Activated CD4-positive, alpha-beta memory T cell treated with anti-CD3 and anti-CD28 coated beads, Interleukin-2, amount 10 ng/mL, durations not matched to agents 7 days and 5 days (primary cell): Measurements from ENCODE around the gene AVEN. TPM values are rescaled to one million over a fixed set of nuclear protein-coding genes. Genes with fewer than 3 reads are reported as not detected.

Experiments used
- CTCF ChIA-PET: fragments of 350-600 bp; sonication (Branson Sonifier 250); formaldehyde crosslinking; loops from one replicate; lab custom pipeline; 2021; ENCODE audit warnings: antibody characterized with exemption, inconsistent platforms; lab: Charles Lee
- POLR2A ChIA-PET: fragments of 350-600 bp; sonication (Branson Sonifier 250); formaldehyde crosslinking; loops from one replicate; lab custom pipeline; 2021; ENCODE audit warnings: antibody characterized with exemption; lab: Charles Lee
- DNase-seq: peaks from one replicate; pipeline ENCODE4 v3.0.0-alpha.2; 2020
- H3K27ac Mint-ChIP-seq: one replicate; pipeline ENCODE4 v1.8.0; 2021; ENCODE audit warnings: mild to moderate bottlenecking, mixed read lengths
- H3K27me3 Mint-ChIP-seq: one replicate; pipeline ENCODE4 v1.8.0; 2021; ENCODE audit warnings: mixed read lengths
- H3K36me3 Mint-ChIP-seq: one replicate; pipeline ENCODE4 v1.8.0; 2021; ENCODE audit warnings: low read depth, mixed read lengths
- H3K4me1 Mint-ChIP-seq: one replicate; pipeline ENCODE4 v1.8.0; 2021; ENCODE audit warnings: mixed read lengths
- H3K4me3 Mint-ChIP-seq: one replicate; pipeline ENCODE4 v1.8.0; 2021; ENCODE audit warnings: mild to moderate bottlenecking, mixed read lengths
- H3K9me3 Mint-ChIP-seq: one replicate; pipeline ENCODE4 v1.8.0; 2021; ENCODE audit warnings: mixed read lengths
- total RNA-seq, 2 experiments: library from RNA; stranded (reverse); gene quantifications; one replicate each; pipeline ENCODE4 v1.2.3, GENCODE V29; 2021

The AVEN gene
- total RNA-seq, 2 experiments from 2014 or later = 8.9 to 9.7 TPM

DNA sequence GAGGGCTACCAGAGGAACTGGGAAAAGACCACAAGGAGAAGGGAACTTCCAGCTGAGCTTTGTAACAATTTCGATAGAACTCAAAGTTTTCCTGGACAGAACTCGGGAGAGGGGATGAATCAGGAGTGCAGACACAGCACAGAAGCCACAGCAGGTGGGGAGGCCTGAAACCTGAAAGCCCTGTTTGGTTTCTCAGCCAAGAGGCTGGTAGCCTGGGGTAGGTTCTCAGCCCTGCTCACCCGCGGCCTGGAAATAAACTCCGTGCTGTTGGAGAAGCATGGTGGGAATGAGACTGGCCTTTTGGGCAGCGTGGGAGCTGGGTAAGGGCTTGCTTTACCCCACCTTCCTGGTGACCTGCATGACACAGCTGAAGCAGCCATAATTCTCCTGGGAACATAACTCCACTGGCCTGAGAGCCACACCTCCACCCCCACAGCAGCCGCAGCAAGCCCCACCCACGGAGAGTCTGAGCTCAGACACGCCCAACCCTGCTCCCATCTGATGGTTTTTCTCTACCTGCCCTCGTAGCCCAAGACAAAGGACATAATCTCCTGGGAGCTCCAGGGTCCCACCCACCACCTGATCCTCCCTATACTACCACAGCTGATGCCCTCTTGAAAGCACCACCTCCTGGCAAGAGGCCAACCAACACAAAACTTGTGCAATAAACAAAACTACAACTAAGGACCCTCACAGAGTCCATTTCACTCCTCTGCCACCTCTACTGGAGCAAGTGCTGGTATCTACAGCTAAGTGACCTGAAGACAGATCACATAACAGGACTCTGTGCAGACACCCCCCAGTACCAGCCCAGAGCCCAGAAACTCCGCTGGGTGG lies 123.2 kb downstream of the AVEN start:
- no peaks in the 10 kb centered on the region for H3K27me3 Mint-ChIP-seq
- POLR2A ChIA-PET = no interaction called here
- CTCF ChIA-PET = no interaction called here
- no peaks in the 10 kb centered on the region for H3K36me3 Mint-ChIP-seq
- DNase-seq = no peak
- no peak overlapping the region for H3K27ac Mint-ChIP-seq
- H3K4me3 Mint-ChIP-seq = no peak overlapping the region
- H3K4me1 Mint-ChIP-seq = no peaks in the 10 kb centered on the region
- no peaks in the 10 kb centered on the region for H3K9me3 Mint-ChIP-seq

GRCh38 chr15:33913459-33913858 lies 125.5 kb downstream of the AVEN start:
- H3K36me3 Mint-ChIP-seq = no peaks in the 10 kb centered on the region
- no peak overlapping the region for H3K27ac Mint-ChIP-seq
- ChIA-PET CTCF (no interaction called here), POLR2A (no interaction called here)
- no peak overlapping the region for H3K4me3 Mint-ChIP-seq
- H3K4me1 Mint-ChIP-seq = no peaks in the 10 kb centered on the region
- no peaks in the 10 kb centered on the region for H3K27me3 Mint-ChIP-seq
- DNase-seq = no peak
- H3K9me3 Mint-ChIP-seq = no peaks in the 10 kb centered on the region

DNA sequence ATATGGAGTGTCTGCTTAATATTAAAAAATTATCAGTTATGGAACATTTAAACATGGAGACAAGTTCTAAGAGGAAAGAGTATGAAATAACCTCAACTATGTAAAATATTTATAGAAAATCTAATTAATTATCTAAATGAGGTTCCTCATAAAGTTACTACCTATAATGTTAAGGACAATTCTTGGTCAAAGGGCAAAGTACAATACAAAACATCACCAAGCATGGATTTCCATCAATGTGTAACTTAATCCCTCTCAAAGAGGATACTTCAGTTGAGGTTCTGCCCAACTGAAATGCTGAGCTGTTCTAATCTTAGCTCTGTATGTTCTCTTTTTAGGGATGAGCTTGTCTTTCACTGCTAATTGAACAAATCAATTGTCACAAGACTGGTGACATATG lies 126.7 kb downstream of the AVEN start:
- POLR2A ChIA-PET = no interaction called here
- Mint-ChIP-seq H3K27ac (no peak overlapping the region), H3K4me3 (no peak overlapping the region), H3K4me1 (no peaks in the 10 kb centered on the region), H3K27me3 (no peaks in the 10 kb centered on the region), H3K9me3 (no peaks in the 10 kb centered on the region), H3K36me3 (no peaks in the 10 kb centered on the region)
- no peak for DNase-seq
- CTCF ChIA-PET = no interaction called here

DNA sequence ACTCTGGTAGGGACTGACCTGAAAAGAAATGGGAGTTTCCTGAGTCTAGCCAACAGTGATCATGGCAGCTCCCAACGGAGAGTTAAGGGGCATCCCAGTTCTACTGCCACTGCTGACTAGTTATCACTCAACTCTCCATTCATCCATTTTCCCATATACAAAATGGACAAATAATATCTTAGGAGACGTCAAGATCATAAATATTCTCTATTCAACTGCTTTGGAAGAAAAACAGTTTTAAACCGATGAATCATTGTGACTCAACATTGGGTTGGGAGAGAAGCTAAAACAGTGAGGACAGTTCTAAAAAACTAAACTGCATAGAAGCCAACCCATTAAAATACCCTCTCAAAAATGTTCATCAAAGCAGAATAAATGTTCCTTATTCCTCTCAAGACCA lies 128.3 kb downstream of the AVEN start:
- H3K4me3 Mint-ChIP-seq = no peak overlapping the region
- POLR2A ChIA-PET = no interaction called here
- no peak for DNase-seq
- no peaks in the 10 kb centered on the region for H3K36me3 Mint-ChIP-seq
- no peaks in the 10 kb centered on the region for H3K27me3 Mint-ChIP-seq
- no peaks in the 10 kb centered on the region for H3K4me1 Mint-ChIP-seq
- no peaks in the 10 kb centered on the region for H3K9me3 Mint-ChIP-seq
- CTCF ChIA-PET = no interaction called here
- no peak overlapping the region for H3K27ac Mint-ChIP-seq

DNA sequence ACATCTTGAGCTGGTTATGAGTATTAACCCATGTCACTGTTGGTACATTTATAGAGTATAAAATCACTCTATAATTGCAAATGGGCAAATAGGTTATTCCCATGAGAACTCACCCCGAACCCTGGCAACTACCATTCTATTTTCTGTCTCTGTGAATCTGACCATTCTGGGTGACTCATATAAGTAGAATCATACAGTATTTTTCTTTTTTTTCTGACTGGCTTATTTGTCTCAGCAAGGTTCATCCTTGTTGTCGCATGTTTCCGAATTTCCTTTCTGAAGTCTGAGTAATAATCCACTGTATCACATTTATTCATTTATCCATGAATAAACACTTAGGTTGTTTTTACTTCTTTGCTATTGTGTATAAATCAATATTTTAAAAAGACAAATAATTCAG lies 130.6 kb downstream of the AVEN start:
- ChIA-PET POLR2A (no interaction called here), CTCF (no interaction called here)
- Mint-ChIP-seq H3K36me3 (no peaks in the 10 kb centered on the region), H3K4me1 (no peaks in the 10 kb centered on the region), H3K9me3 (no peaks in the 10 kb centered on the region), H3K27ac (no peak overlapping the region), H3K27me3 (no peaks in the 10 kb centered on the region), H3K4me3 (no peak overlapping the region)
- no peak for DNase-seq

GRCh38 chr15:33907326-33907725 lies 131.7 kb downstream of the AVEN start:
- H3K27me3 Mint-ChIP-seq = no peaks in the 10 kb centered on the region
- DNase-seq = no peak
- no peaks in the 10 kb centered on the region for H3K9me3 Mint-ChIP-seq
- ChIA-PET CTCF (no interaction called here), POLR2A (no interaction called here)
- no peaks in the 10 kb centered on the region for H3K36me3 Mint-ChIP-seq
- H3K4me1 Mint-ChIP-seq = no peaks in the 10 kb centered on the region
- no peak overlapping the region for H3K4me3 Mint-ChIP-seq
- H3K27ac Mint-ChIP-seq = no peak overlapping the region

DNA sequence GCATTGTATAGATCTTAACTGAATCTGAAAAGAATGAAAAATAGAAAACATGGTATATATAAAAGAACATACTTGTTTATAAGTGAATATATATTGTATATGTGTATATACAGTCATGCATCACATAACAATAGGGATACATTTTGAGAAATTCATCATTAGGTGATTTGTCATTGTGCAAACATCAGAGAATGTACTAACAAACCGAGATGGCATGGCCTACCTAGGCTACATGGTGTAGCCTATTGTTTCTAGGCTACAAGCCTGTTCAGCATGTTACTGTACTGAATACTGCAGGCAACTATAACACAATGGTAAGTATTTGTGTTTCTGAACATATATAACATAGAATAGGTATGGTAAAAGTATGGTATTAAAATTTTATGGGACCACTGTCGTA lies 135.3 kb downstream of the AVEN start:
- DNase-seq = no peak
- Mint-ChIP-seq H3K27ac (no peak overlapping the region), H3K9me3 (no peaks in the 10 kb centered on the region), H3K4me1 (peaks cover 1% of the 10 kb centered on the region), H3K4me3 (no peak overlapping the region), H3K27me3 (no peaks in the 10 kb centered on the region), H3K36me3 (no peaks in the 10 kb centered on the region)
- ChIA-PET CTCF (no interaction called here), POLR2A (no interaction called here)

- H3K36me3 Mint-ChIP-seq = no peaks in the 10 kb centered on the region
- CTCF ChIA-PET = no interaction called here
- H3K4me1 Mint-ChIP-seq = peaks cover 9% of the 10 kb centered on the region
- no peaks in the 10 kb centered on the region for H3K9me3 Mint-ChIP-seq
- no peak for DNase-seq
- no peak overlapping the region for H3K27ac Mint-ChIP-seq
- POLR2A ChIA-PET = no interaction called here
- no peaks in the 10 kb centered on the region for H3K27me3 Mint-ChIP-seq
- no peak overlapping the region for H3K4me3 Mint-ChIP-seq
These were observed 137.0 kb downstream of the AVEN start for GRCh38 chr15:33902043-33902442.

DNA sequence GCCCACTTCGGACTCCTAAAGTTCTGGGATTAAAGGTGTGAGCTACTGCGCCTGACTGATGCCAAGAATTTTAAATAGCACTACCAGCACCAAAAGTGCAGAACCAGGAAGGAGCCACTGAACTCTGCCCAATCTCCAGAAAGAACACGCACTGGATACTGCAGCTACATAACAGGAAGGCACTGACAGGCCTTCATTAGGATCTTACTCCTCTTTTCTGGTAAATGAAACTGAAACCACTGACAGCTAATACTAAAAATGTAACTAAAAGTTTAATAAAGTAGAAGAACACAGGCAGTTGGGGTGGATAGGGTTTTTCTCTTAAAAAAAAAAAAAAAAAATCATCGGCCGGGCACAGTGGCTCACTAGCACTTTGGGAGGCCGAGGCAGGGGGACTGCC lies 144.8 kb downstream of the AVEN start:
- DNase-seq = no peak
- Mint-ChIP-seq H3K27me3 (no peaks in the 10 kb centered on the region), H3K9me3 (no peaks in the 10 kb centered on the region), H3K4me3 (no peak overlapping the region), H3K4me1 (peaks cover 12% of the 10 kb centered on the region), H3K27ac (no peak overlapping the region), H3K36me3 (no peaks in the 10 kb centered on the region)
- CTCF ChIA-PET = no interaction called here
- POLR2A ChIA-PET = interaction anchor here (0.6 kb wide), 1 partner anchor 145 kb away, joined by 3 read pairs; no protein-coding TSS in a partner anchor

- Mint-ChIP-seq H3K36me3 (no peaks in the 10 kb centered on the region), H3K4me3 (no peak overlapping the region), H3K27me3 (no peaks in the 10 kb centered on the region), H3K27ac (no peak overlapping the region), H3K9me3 (peaks cover 3% of the 10 kb centered on the region), H3K4me1 (no peaks in the 10 kb centered on the region)
- DNase-seq = no peak
- ChIA-PET CTCF (no interaction called here), POLR2A (no interaction called here)
These were observed 150.8 kb downstream of the AVEN start for GRCh38 chr15:33888176-33888575.

GRCh38 chr15:33882921-33883320 lies 156.1 kb downstream of the AVEN start:
- Mint-ChIP-seq H3K36me3 (no peaks in the 10 kb centered on the region), H3K4me1 (no peaks in the 10 kb centered on the region), H3K9me3 (peaks cover 3% of the 10 kb centered on the region), H3K27me3 (no peaks in the 10 kb centered on the region), H3K4me3 (no peak overlapping the region), H3K27ac (no peak overlapping the region)
- DNase-seq = no peak
- CTCF ChIA-PET = no interaction called here
- POLR2A ChIA-PET = no interaction called here

- H3K4me3 Mint-ChIP-seq = no peak overlapping the region
- no peaks in the 10 kb centered on the region for H3K27me3 Mint-ChIP-seq
- no peaks in the 10 kb centered on the region for H3K36me3 Mint-ChIP-seq
- ChIA-PET CTCF (interaction anchor here (0.8 kb wide), 1 partner anchor 25 kb away, joined by 5 read pairs; no protein-coding TSS in a partner anchor), POLR2A (no interaction called here)
- DNase-seq = no peak
- no peak overlapping the region for H3K27ac Mint-ChIP-seq
- no peaks in the 10 kb centered on the region for H3K9me3 Mint-ChIP-seq
- H3K4me1 Mint-ChIP-seq = no peaks in the 10 kb centered on the region
These were observed 164.8 kb downstream of the AVEN start for GRCh38 chr15:33874156-33874555.

- POLR2A ChIA-PET = no interaction called here
- H3K4me3 Mint-ChIP-seq = no peak overlapping the region
- no peak overlapping the region for H3K27ac Mint-ChIP-seq
- CTCF ChIA-PET = no interaction called here
- no peaks in the 10 kb centered on the region for H3K4me1 Mint-ChIP-seq
- H3K36me3 Mint-ChIP-seq = no peaks in the 10 kb centered on the region
- no peaks in the 10 kb centered on the region for H3K27me3 Mint-ChIP-seq
- no peaks in the 10 kb centered on the region for H3K9me3 Mint-ChIP-seq
- no peak for DNase-seq
These were observed 166.4 kb downstream of the AVEN start for GRCh38 chr15:33872416-33873106.

- H3K36me3 Mint-ChIP-seq = no peaks in the 10 kb centered on the region
- no peak overlapping the region for H3K27ac Mint-ChIP-seq
- H3K9me3 Mint-ChIP-seq = no peaks in the 10 kb centered on the region
- POLR2A ChIA-PET = no interaction called here
- H3K4me1 Mint-ChIP-seq = no peaks in the 10 kb centered on the region
- DNase-seq = no peak
- no peaks in the 10 kb centered on the region for H3K27me3 Mint-ChIP-seq
- H3K4me3 Mint-ChIP-seq = no peak overlapping the region
- CTCF ChIA-PET = no interaction called here
These were observed 167.0 kb downstream of the AVEN start for GRCh38 chr15:33871980-33872379.
